LHCN-M2 (cell line): ENCODE results near the gene LMAN1L. TPM values are rescaled to one million over a fixed set of nuclear protein-coding genes. Genes with fewer than 3 reads are reported as not detected.

Experiments used
- DNase-seq: peaks from one replicate; pipeline ENCODE4 v3.0.0-alpha.2; 2012; ENCODE audit warnings: low read depth
- total RNA-seq: library from RNA; depleted of rRNA; stranded (reverse); fragments of >200 nt; gene quantifications from 2 replicates; pipeline ENCODE4 v1.2.3, GENCODE V29; 2014

Gene LMAN1L
- total RNA-seq, 1 experiment from 2014 or later, result 0.06 TPM

DNA sequence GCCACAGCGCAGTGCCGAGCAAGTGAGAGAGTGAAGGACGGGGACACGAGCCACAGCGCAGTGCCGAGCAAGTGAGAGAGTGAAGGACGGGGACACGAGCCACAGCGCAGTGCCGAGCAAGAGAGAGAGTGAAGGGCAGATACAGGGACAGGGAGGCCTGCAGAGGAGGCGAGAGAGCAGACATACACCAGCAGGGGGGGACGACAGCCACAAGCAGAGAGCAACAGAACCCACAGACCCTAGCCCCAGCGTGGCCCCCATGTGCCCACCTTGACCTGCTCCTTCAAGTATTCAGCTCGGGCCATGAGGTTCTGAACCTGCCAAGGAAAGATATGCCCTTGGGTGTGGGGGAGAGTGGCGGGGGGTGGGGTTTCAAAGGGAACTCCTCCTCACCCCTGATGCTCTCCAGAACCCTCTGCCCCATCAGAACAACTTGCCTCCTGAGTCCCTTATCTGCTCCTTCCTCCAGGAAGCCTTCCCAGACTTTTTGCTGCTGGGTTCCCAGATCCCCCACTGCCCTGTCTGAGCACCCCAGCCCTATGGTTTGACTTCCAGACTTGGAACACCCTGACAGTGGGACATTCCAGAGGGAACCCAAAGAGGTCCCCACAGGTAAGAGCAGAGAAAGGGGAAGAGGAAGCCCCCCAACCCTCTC is 25.0 kb downstream of the LMAN1L start:
- DNase-seq, result no peak

DNA sequence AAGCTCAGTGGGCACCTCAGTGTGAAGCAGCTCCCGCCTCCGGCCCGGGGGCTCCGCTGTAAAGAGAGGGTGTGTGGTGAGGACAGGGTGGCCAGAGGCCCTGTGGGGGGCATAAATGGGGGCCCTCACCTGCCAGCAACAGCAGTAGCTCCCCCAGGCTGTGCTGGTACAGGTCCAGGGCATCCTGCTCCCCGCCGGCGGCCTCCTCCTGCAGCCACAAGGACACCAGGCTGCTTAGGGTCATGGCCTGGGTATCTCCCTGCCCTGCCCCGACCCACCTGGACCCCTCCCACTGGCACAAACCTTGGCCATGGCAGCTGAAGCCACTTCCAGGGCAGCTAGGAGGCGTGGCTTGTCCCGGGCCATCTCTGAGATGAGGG is 25.5 kb downstream of the LMAN1L start:
- no peak for DNase-seq

GRCh38 chr15:74838746-74839525 is 26.3 kb downstream of the LMAN1L start:
- no peak for DNase-seq

DNA sequence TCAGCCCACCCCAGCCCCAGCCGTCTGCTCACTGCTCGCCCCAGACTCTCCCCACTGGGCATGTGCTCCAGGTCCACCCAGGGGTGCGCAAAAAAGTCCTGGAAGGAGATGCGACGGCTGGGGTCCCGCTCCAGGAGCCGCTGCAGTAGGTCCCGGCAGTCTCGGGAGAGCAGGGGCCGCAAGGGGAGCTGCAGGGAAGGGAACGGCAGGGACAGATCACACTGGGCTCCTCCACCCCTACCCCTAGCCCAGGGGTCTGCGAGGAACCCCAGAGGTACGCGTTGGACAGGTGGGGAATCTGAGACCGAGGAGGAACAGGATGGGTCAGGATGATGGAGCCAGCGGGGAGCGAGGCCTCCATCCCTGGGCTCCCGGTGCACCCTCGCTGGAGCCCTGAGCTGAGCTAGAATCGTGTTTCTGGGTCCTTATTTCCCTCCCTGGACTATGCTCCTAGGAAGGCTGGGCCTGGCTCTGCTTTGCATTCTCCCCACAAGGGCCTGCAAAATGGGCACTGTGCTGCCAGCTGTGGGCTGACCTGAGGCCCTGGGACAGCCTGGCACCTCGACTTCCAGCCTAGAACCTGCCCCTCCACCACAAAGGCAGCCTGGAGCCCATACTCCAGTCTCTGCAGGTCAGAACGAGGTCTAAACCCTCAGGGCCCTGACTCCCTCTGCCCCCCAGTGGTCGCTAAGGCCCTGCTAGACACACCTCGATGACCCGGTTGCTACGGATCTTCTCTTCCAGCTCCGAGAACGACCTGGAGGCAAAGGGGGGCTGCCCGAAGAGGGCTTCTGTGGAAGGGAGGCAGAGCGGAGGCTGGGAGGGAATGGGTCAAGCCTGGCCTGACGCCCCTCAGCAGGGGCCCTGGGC is 27.1 kb downstream of the LMAN1L start:
- DNase-seq, result no peak

DNA sequence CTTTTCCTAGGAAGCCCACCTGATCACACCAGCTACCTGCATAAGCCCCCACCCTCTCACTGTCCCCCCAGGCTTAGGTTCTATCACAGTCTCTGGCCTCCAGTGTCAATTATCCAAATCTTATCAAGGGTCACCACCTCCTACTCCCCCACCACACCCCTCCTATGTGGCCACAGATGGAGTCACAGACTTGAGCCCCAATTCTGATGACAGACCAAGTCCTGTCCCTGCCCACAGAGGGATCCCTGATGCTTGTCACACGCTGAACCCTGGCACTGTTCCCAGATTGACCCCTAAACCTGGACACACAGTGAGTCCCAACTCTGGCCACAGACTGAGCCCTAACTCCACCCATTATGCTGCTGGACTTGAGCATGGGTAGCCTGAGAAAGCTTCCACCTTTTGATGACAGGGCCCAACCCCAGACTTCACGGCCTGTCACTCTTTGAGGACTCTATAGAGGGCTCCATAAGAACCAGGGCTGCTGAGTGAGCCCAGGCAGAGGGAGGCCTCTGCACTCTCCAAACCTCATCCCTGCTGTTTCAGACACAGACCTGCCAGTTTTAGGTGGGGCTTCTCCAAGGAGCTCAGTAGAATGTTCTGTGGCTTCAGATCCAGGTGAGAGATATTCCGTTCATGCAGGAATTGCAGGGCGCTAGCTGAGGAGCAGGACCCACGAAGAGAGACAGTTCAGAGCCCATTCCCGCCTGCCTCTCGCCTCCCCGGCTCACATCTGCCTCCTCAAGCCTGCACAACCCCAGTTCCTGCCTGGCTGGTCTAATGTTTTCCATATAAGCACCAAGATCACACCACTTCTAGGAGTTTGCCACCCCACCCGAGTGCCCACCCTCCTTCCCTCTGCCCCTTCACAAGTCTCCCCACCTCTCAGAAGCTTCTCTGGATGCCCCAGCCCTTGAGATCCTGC is 28.5 kb downstream of the LMAN1L start:
- no peak for DNase-seq

DNA sequence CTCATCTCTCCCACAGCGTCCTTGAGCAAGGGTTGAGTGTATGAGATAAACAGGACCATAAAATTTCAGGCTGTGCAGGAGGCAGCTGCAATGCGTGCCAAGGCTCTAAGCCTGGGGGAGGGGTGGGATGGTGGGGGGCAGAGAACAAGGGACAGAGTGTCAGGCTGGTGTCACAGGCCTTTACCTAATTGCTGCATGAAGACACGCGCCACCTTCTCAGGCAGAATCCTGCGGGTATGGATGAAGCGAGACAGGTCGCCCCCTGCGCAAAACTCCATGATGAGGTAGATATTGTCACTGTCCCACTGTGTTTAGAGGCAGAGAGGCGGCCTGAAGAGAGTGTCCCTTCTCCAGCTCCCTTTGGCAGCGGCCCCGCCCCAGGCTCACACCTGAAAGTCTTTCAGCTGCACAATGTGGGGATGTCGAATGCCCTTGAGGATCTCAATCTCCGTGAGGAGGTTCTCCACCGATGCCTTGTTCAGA is 29.3 kb downstream of the LMAN1L start:
- DNase-seq, result no peak

DNA sequence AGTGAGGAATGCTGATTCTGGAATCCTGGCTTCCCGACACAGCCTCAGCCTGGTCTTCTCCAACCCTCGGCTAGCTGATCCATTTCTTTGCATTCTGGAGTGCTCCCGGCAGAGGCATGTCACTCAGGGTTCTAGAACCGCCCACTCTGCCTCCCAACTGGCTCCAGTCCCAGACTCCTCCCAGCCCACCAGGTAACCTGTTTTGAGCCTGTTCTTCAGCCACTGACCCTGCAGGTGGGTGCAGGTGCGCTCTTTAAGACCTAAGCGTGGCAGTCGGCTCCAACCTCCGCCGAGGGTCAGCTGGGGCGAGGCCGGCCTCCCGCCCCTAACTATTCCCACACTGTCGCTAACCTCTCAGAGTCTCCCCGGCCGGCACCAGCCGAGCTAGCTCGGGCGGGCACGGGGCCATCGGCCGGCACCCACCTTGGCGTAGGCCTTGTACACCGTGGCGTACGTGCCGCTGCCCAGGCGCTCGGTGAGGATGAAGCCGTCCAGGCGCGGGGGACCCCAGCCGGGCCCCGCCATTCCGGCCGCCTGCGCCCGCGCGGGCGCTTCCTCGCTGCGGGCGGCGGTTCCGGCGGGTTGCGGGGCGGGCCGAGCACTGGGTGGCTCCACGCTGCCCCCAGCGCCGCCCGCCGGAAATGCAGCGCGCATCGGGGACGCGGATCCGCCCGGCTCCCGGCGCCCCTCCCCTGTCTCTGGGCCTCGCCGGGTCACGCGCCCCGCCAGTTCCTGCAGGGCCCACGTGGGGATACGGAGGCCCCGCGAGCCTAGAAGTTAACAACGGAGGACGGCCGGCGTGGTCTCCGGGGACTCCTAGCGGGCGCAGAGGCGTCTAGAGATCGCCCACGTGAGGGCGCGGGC is 30.2 kb downstream of the LMAN1L start, which contains the start of gene ULK3:
ULK3 (minus strand) TSS at position 576 of the 864 bp plus-strand sequence; CDS start at position 525, 51 bp downstream.
- DNase-seq, result peak; percentile 87

DNA sequence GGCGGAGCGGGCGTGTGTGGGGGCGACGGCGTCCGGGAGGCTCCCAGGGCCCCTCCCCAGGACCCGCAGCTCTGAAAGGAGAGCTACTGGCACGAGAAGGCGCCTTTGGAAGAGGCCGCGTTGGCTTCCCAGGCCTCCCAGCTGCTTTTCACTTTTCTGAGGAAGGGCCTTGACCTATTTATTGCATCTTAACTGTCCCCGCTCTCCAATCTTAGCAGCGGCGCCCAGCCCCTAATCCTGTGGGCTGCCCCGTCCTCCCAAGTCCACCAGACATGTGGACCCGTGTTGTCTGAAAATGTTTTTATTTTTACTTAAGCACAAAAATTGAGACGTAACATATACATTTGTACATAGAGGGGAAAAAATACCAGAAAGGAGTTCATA is 30.8 kb downstream of the LMAN1L start:
- no peak for DNase-seq

DNA sequence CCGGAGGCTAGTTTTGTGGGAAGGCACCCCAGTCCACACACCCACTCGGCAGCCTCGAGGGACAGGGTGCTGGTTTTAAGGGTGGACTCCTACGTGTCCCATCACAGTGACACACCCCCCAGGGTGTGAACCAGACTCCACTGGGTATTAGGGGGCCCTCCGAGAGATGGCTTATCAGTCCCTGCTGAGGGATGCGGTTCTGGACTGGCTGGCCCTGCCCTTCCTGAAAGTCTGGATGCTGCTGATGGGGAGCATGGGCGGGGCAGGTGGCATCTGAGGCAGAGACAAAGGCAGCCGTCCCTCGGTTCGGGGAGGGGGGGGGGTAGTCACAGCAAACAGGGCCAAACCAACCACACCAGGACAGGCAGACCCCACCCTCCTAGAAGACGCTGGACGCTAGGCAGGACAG is 31.3 kb downstream of the LMAN1L start:
- no peak for DNase-seq

DNA sequence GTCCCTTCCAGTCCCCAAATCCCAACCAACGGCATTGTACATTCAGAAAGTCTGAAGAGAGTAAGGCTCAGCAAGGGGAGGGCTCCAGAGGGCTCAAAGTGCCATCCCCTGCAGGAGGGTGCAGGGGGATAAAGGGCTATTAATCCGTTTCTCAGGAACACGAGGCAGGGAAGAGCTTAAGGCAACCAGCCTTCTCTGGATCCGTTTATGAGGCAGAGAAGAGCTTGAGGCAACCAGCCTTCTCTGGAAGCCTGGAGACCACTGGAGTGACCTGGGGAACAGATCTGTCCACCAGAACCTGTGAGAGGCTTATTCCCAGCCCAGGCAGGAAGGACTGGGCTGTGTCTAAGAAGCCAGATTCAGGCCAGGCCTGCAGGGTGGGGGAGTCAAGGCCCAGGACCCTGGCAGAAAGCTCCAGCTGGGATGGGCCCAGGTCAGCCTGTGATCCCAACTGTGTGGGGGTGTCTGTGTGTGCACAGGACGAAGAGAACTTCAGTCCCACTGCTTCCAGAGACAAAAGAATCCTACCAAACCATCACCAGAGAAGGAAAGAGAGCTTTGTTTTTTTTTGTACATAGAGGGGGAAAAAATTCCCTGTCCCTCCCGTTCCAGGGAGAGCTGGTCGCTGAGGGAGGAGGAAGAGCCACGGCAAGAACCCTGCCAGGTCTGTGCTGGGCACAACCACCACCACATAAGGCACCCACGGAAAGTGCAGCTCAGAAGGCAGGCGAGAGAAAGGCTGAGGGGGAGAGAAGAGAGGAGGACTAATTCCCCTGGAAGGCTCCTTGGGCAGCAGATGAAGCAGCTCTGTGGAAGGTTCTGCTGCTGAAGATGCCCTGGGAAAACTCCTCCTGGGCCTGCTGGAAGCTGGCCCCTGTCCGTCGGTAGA is 31.9 kb downstream of the LMAN1L start:
- DNase-seq, result no peak

GRCh38 chr15:74845208-74845568 is 32.6 kb downstream of the LMAN1L start:
- no peak for DNase-seq

DNA sequence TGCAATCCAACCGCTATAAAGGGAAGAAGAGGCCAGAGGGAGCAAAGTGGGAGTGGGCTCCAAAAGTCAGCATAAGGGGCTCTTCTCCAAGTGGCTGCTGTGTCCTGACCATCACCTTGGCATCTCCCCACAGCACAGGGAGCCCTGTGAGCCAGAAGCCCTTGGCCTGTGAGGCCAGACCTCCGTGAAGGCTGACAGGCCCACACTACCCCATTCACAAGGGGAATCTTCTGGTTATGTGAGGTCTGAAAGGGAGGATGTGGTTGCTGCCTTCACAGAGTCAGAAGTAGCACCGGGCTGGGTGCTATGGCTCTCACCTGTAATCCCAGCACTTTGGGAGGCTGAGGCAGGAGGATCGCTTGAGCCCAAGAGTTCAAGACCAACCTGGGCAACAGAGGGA is 32.9 kb downstream of the LMAN1L start:
- no peak for DNase-seq

DNA sequence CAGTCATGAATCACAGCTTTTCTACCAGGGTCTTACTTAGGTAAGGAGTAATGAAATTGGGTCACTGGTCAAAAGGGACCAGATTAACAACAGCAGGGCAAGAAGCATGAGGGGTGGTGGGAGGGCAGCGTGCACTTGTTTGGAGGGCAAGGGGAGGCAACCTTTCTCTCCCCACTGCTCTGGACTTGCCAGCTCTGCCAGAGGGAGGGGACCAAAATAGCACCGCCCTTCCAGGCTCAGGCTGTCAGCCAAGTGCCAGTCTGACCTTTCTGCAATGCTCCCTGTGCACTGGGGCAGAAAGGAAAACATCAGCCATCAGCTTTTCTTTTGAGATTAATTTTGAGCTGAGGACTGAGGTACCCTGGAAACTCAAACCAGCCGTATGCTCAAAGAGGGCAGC is 34.8 kb downstream of the LMAN1L start:
- no peak for DNase-seq

- DNase-seq, result no peak
Observed at GRCh38 chr15:74850393-74850792, 37.8 kb downstream of the LMAN1L start.

GRCh38 chr15:74851960-74852359 is 39.3 kb downstream of the LMAN1L start:
- DNase-seq, result no peak

- no peak for DNase-seq
Observed at GRCh38 chr15:74854453-74855022, 41.9 kb downstream of the LMAN1L start.

- DNase-seq, result peak; percentile 56
Observed at GRCh38 chr15:74855857-74856256, 43.2 kb downstream of the LMAN1L start.

- no peak for DNase-seq
Observed at GRCh38 chr15:74856537-74856936, 43.9 kb downstream of the LMAN1L start.
